ENCODE data around the gene KRTAP10-6.

The KRTAP10-6 gene

DNA sequence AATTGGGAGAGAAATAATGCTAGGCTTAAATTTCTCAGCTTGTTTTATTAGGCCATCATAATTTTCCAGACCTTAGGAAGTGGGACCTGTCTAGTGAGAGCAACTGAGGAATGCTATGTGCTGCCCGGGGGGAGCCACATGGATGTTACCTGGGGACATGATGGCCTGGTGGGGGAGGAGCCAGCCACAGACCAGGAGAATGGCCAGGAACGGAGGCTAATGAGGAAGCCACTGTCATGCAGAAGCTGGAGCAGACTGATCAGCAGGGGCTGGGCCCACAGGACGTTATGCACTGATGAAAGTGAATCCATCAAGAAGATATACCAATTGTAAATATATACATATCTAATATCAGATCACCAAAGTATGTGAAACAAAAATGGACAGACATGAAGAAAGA lies 47.7 kb downstream of the KRTAP10-6 start:
- TF ChIP-seq, protein P1, sequence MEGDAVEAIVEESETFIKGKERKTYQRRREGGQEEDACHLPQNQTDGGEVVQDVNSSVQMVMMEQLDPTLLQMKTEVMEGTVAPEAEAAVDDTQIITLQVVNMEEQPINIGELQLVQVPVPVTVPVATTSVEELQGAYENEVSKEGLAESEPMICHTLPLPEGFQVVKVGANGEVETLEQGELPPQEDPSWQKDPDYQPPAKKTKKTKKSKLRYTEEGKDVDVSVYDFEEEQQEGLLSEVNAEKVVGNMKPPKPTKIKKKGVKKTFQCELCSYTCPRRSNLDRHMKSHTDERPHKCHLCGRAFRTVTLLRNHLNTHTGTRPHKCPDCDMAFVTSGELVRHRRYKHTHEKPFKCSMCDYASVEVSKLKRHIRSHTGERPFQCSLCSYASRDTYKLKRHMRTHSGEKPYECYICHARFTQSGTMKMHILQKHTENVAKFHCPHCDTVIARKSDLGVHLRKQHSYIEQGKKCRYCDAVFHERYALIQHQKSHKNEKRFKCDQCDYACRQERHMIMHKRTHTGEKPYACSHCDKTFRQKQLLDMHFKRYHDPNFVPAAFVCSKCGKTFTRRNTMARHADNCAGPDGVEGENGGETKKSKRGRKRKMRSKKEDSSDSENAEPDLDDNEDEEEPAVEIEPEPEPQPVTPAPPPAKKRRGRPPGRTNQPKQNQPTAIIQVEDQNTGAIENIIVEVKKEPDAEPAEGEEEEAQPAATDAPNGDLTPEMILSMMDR (IDR thresholded peaks at IDR 0.05; ENCODE audit: insufficient read depth, low read depth, low read length, missing control alignments): no peak
- no peak overlapping the region for H3K4me3 ChIP-seq (ENCODE audit: low read depth, low read length)

DNA sequence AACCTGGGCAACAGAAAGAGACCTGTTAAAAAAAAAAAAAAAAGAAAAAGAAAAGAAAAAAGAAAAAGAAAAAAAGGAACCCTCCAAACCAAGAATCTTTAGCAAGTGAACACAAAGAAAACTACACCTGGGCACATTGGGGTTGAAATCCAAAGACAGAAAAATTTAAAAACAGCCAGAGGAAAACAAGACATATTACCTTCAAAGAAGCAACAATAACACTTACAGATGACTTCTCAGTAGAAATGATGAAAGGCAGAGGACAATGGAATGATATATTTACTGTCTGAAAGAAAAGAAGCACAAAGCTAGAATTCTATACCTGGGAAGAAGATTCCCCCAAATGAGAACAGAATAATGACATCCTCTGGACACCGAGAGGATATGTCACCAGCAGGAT lies 49.6 kb downstream of the KRTAP10-6 start:
- TF ChIP-seq, protein P1 (IDR thresholded peaks at IDR 0.05; ENCODE audit: insufficient read depth, low read depth, low read length, missing control alignments): no peak
- H3K4me3 ChIP-seq (ENCODE audit: low read depth, low read length): no peak overlapping the region
- no peak for DNase-seq (ENCODE audit: low read depth)

More for the DNA sequence above, 47.7 kb downstream of the KRTAP10-6 start:
- DNase-seq (ENCODE audit: low read depth): no peak
